Uterus (tissue), 4 donors: ENCODE data around the gene CPSF7. TPM values are rescaled to one million over a fixed set of nuclear protein-coding genes. Genes with fewer than 3 reads are reported as not detected.
"Not testable (repeated sequence)": the region's sequence is repeated elsewhere in the genome, so short reads cannot be mapped to it uniquely, and the experiment has no call there.

Experiments
- DNase-seq, 2 donors: peaks; one replicate each; pipeline ENCODE4 v3.0.0-alpha.2; 2019 to 2020
- H3K27ac ChIP-seq, 2 donors: fragments of 200-600 bp; sonication (generic); 1 replicate in 1 of 2; 2 replicates in 1 of 2; pipeline ENCODE4 v1.5.1; 2016 to 2018
- H3K27me3 ChIP-seq, 2 donors: fragments of 200-600 bp; sonication (generic); one replicate each; pipeline ENCODE4 v1.5.1; 2018 to 2019; ENCODE audit warnings: control low read depth in 1 of 2
- H3K36me3 ChIP-seq, 2 donors: fragments of 200-600 bp; sonication (generic); one replicate each; pipeline ENCODE4 v1.5.1; 2019; ENCODE audit warnings: control low read depth in 1 of 2
- H3K4me1 ChIP-seq, 2 donors: fragments of 200-600 bp; sonication (generic); one replicate each; pipeline ENCODE4 v1.5.1; 2018 to 2019; ENCODE audit warnings: control low read depth in 1 of 2
- H3K4me3 ChIP-seq, 2 donors: fragments of 200-600 bp; sonication (generic); 1 replicate in 1 of 2; 2 replicates in 1 of 2; pipeline ENCODE4 v1.5.1; 2018 to 2019; ENCODE audit warnings: mild to moderate bottlenecking in 1 of 2
- H3K9me3 ChIP-seq, 2 donors: fragments of 200-600 bp; sonication (generic); one replicate each; pipeline ENCODE4 v1.5.1; 2019; ENCODE audit warnings: control low read depth in 1 of 2
- CTCF ChIP-seq, 4 experiments: fragments of 200-600 bp in 2 of 4; fragments of 450-650 bp in 2 of 4; sonication (generic) in 2 of 4; IDR thresholded peaks; one replicate each; pipeline ENCODE4 v1.5.1; 2016 to 2019; ENCODE audit warnings: antibody characterized with exemption in 4 of 4, mild to moderate bottlenecking in 2 of 4, moderate library complexity in 1 of 4
- POLR2A ChIP-seq, 2 donors: fragments of 450-650 bp; IDR thresholded peaks; one replicate each; pipeline ENCODE4 v1.6.1; 2016; ENCODE audit warnings: antibody characterized with exemption in 2 of 2, mild to moderate bottlenecking in 1 of 2, moderate library complexity in 1 of 2
- intact Hi-C: fragments of 100-400 bp; cut with DNase I; formaldehyde crosslinking; loops from one replicate; pipeline ENCODE4 v1.15.1; 2023; ENCODE audit warnings: low total_unique reads
- total RNA-seq, 4 donors: library from RNA; depleted of rRNA in 3 of 4; stranded (reverse); fragments of >200 nt in 3 of 4; gene quantifications; one replicate each; pipeline versions ENCODE4 v1.1.0 to v1.2.4, GENCODE V29; 2014 to 2023
- donor health status: DM: yes; HTN: yes; CAD: no.

Gene CPSF7
- total RNA-seq, 4 donors from 2014 or later: 30.0 to 122 (median 56.5) TPM

- peaks cover 0 to 7% of the 10 kb centered on the region in 2 donors for H3K4me1 ChIP-seq
- no peak for TF ChIP-seq POLR2A (IDR thresholded peaks at IDR 0.05)
- TF ChIP-seq CTCF (IDR thresholded peaks at IDR 0.05): no peak
- no peaks in the 10 kb centered on the region for H3K27me3 ChIP-seq
- no peak for DNase-seq
- no peaks in the 10 kb centered on the region for H3K36me3 ChIP-seq
- H3K9me3 ChIP-seq: no peaks in the 10 kb centered on the region
- peak overlapping the region; percentile 62 to 76 for H3K27ac ChIP-seq
- peak overlapping the region; percentile 46 to 48 for H3K4me3 ChIP-seq
- intact Hi-C loops: no loop called here
Observed at GRCh38 chr11:61392981-61393595, 36.7 kb downstream of the CPSF7 start.

- H3K4me1 ChIP-seq: peaks cover 0 to 7% of the 10 kb centered on the region in 2 donors
- intact Hi-C loops: no loop called here
- no peaks in the 10 kb centered on the region for H3K9me3 ChIP-seq
- H3K27ac ChIP-seq: no peak overlapping the region
- no peaks in the 10 kb centered on the region for H3K36me3 ChIP-seq
- H3K4me3 ChIP-seq: no peak overlapping the region
- no peak for DNase-seq
- TF ChIP-seq POLR2A (IDR thresholded peaks at IDR 0.05) (no peak), CTCF (IDR thresholded peaks at IDR 0.05) (no peak)
- no peaks in the 10 kb centered on the region for H3K27me3 ChIP-seq
Observed at GRCh38 chr11:61390161-61390560, 39.6 kb downstream of the CPSF7 start.

GRCh38 chr11:61384271-61385242, 45.2 kb downstream of the CPSF7 start:
- TF ChIP-seq POLR2A (IDR thresholded peaks at IDR 0.05) (no peak), CTCF (IDR thresholded peaks at IDR 0.05) (no peak)
- intact Hi-C loops: loop anchor here (2.0 kb wide), 1 partner anchor 48 kb away; no protein-coding TSS in a partner anchor

GRCh38 chr11:61383859-61384258, 45.9 kb downstream of the CPSF7 start:
- H3K27ac ChIP-seq, DNase-seq, H3K4me3 ChIP-seq, H3K4me1 ChIP-seq, H3K27me3 ChIP-seq, H3K9me3 ChIP-seq, H3K36me3 ChIP-seq: not testable (repeated sequence)
- intact Hi-C loops: loop anchor here (2.0 kb wide), 1 partner anchor 47 kb away; no protein-coding TSS in a partner anchor

More at GRCh38 chr11:61384271-61385242, 45.2 kb downstream of the CPSF7 start:
- Histone ChIP-seq H3K27me3 (no peaks in the 10 kb centered on the region), H3K36me3 (no peaks in the 10 kb centered on the region), H3K4me3 (no peak overlapping the region), H3K4me1 (no peaks in the 10 kb centered on the region), H3K9me3 (no peaks in the 10 kb centered on the region), H3K27ac (no peak overlapping the region)
- no peak for DNase-seq

GRCh38 chr11:61380884-61381283, 48.9 kb downstream of the CPSF7 start:
- Histone ChIP-seq H3K4me3 (no peak overlapping the region), H3K4me1 (no peaks in the 10 kb centered on the region), H3K9me3 (no peaks in the 10 kb centered on the region), H3K27ac (no peak overlapping the region), H3K27me3 (no peaks in the 10 kb centered on the region), H3K36me3 (no peaks in the 10 kb centered on the region)
- no peak for TF ChIP-seq CTCF (IDR thresholded peaks at IDR 0.05)
- no peak for TF ChIP-seq POLR2A (IDR thresholded peaks at IDR 0.05)
- no peak for DNase-seq
- intact Hi-C loops: no loop called here
